Measurements from ENCODE around the gene SLC12A7. TPM values are rescaled to one million over a fixed set of nuclear protein-coding genes. Genes with fewer than 3 reads are reported as not detected.

SLC12A7 gene
- total RNA-seq, 1 experiment from 2014 or later, result 28.1 TPM

- peaks cover 42% of the 10 kb centered on the region for H3K36me3 Mint-ChIP-seq
- H3K27ac Mint-ChIP-seq, result no peak overlapping the region; the same call in 1 of the 2 replicates
- no peak for TF ChIP-seq E2F5 (CRISPR knock-in tag; IDR thresholded peaks at IDR 0.05)
- TF ChIP-seq NR2C2 (CRISPR knock-in tag; IDR thresholded peaks at IDR 0.05), result no peak
- no peak for TF ChIP-seq CREM (CRISPR knock-in tag; IDR thresholded peaks at IDR 0.05)
- TF ChIP-seq TCF7 (CRISPR knock-in tag; IDR thresholded peaks at IDR 0.05; ENCODE audit: low read depth), result no peak
- no peak for TF ChIP-seq RORB (CRISPR knock-in tag; IDR thresholded peaks at IDR 0.05)
- no peak for TF ChIP-seq JUN (CRISPR knock-in tag; IDR thresholded peaks at IDR 0.05)
- TF ChIP-seq TEAD4 (CRISPR knock-in tag; IDR thresholded peaks at IDR 0.05), result no peak
- no peak for TF ChIP-seq AR (CRISPR knock-in tag; IDR thresholded peaks at IDR 0.05)
- TF ChIP-seq HMGXB4 (CRISPR knock-in tag; IDR thresholded peaks at IDR 0.05), result no peak
- no peak for TF ChIP-seq FOXK1 (CRISPR knock-in tag; IDR thresholded peaks at IDR 0.05)
- no peak for TF ChIP-seq SP1 (CRISPR knock-in tag; conservative IDR thresholded peaks at IDR 0.05)
- TF ChIP-seq HMGA2 (CRISPR knock-in tag; IDR thresholded peaks at IDR 0.05), result no peak
- no peak for TF ChIP-seq ZBTB21 (CRISPR knock-in tag; IDR thresholded peaks at IDR 0.05; ENCODE audit: borderline replicate concordance)
- TF ChIP-seq STAT6 (CRISPR knock-in tag; conservative IDR thresholded peaks at IDR 0.05; ENCODE audit: low read depth), result no peak
- no peak for TF ChIP-seq OVOL2 (CRISPR knock-in tag; IDR thresholded peaks at IDR 0.05; ENCODE audit: borderline replicate concordance)
- no peaks in the 10 kb centered on the region for H3K4me1 Mint-ChIP-seq
- ChIA-PET CTCF (no interaction called here), POLR2A (no interaction called here)
- DNase-seq (ENCODE audit: low spot score), result no peak
- ATAC-seq, result no peak
- H3K4me3 Mint-ChIP-seq, result no peak overlapping the region
- peaks cover 10% of the 10 kb centered on the region; the same call in 1 of the 2 replicates for H3K27me3 Mint-ChIP-seq (ENCODE audit: low read depth)
- peaks cover 50% of the 10 kb centered on the region for H3K9me3 Mint-ChIP-seq
These were observed 63.6 kb downstream of the SLC12A7 start for GRCh38 chr5:1048162-1048721.

GRCh38 chr5:1047332-1047965, 64.4 kb downstream of the SLC12A7 start:
- DNase-seq (ENCODE audit: low spot score) (no peak), ATAC-seq (no peak)
- peaks cover 50% of the 10 kb centered on the region for H3K36me3 Mint-ChIP-seq
- TF ChIP-seq E2F5 (CRISPR knock-in tag; IDR thresholded peaks at IDR 0.05) (no peak), PRRX2 (CRISPR knock-in tag; IDR thresholded peaks at IDR 0.05) (no peak), CDX4 (CRISPR knock-in tag; IDR thresholded peaks at IDR 0.05; ENCODE audit: borderline replicate concordance) (no peak)
- ChIA-PET POLR2A (no interaction called here), CTCF (no interaction called here)
- H3K9me3 Mint-ChIP-seq, result peaks cover 58% of the 10 kb centered on the region
- H3K4me1 Mint-ChIP-seq, result no peaks in the 10 kb centered on the region
- no peak overlapping the region for H3K4me3 Mint-ChIP-seq
- H3K27me3 Mint-ChIP-seq (ENCODE audit: low read depth), result peaks cover 10% of the 10 kb centered on the region; the same call in 1 of the 2 replicates
- no peak overlapping the region for H3K27ac Mint-ChIP-seq
